Mucosa of rectum (tissue), 2 donors: Measurements from ENCODE around the gene DNAH10.

Source experiments
- H3K27ac ChIP-seq, 2 donors: one replicate each; pipeline ENCODE4 v1.7.0; 2013; ENCODE audit warnings: inconsistent platforms in 2 of 2, low read depth in 2 of 2, low read length in 2 of 2
- H3K27me3 ChIP-seq, 2 donors: one replicate each; pipeline ENCODE4 v1.7.0; 2013; ENCODE audit warnings: low read length in 2 of 2; ENCODE audit not compliant: control insufficient read depth in 2 of 2, insufficient read depth in 2 of 2
- H3K36me3 ChIP-seq, 2 donors: one replicate each; pipeline ENCODE4 v1.7.0; 2013; ENCODE audit warnings: low read length in 2 of 2; ENCODE audit not compliant: control insufficient read depth in 2 of 2, insufficient read depth in 2 of 2
- H3K4me1 ChIP-seq, 2 donors: one replicate each; pipeline ENCODE4 v1.7.0; 2013; ENCODE audit warnings: low read length in 2 of 2, mild to moderate bottlenecking in 1 of 2; ENCODE audit not compliant: control insufficient read depth in 2 of 2, insufficient read depth in 2 of 2
- H3K4me3 ChIP-seq, 2 donors: one replicate each; pipeline ENCODE4 v1.7.0; 2013; ENCODE audit warnings: low read length in 2 of 2
- H3K9ac ChIP-seq, 2 donors: one replicate each; pipeline ENCODE4 v1.7.0; 2013; ENCODE audit warnings: low read length in 2 of 2, low read depth in 1 of 2, mild to moderate bottlenecking in 1 of 2
- H3K9me3 ChIP-seq, 2 donors: one replicate each; pipeline ENCODE4 v1.7.0; 2013; ENCODE audit warnings: low read length in 2 of 2; ENCODE audit not compliant: control insufficient read depth in 2 of 2
- donor health status: healthy.
- donor health status: Normal muscosa, but diverticular disease.

DNAH10 gene

GRCh38 chr12:123919980-123920360 is 157.9 kb downstream of the DNAH10 start:
- no peak overlapping the region for H3K9ac ChIP-seq
- H3K4me1 ChIP-seq, result peaks cover 0 to 3% of the 10 kb centered on the region in 2 donors
- H3K36me3 ChIP-seq, result no peaks in the 10 kb centered on the region
- H3K27ac ChIP-seq, result no peak overlapping the region
- no peak overlapping the region for H3K4me3 ChIP-seq
- H3K27me3 ChIP-seq, result no peaks in the 10 kb centered on the region
- H3K9me3 ChIP-seq, result no peaks in the 10 kb centered on the region

GRCh38 chr12:123923038-123923437 is 160.9 kb downstream of the DNAH10 start:
- Histone ChIP-seq H3K4me1 (no peaks in the 10 kb centered on the region), H3K9me3 (no peaks in the 10 kb centered on the region), H3K27me3 (peaks cover 0 to 6% of the 10 kb centered on the region in 2 donors), H3K27ac (no peak overlapping the region), H3K9ac (no peak overlapping the region), H3K36me3 (no peaks in the 10 kb centered on the region), H3K4me3 (no peak overlapping the region)

GRCh38 chr12:123923927-123924326 is 161.8 kb downstream of the DNAH10 start:
- Histone ChIP-seq H3K4me3 (no peak overlapping the region), H3K4me1 (no peaks in the 10 kb centered on the region), H3K27me3 (peaks cover 0 to 6% of the 10 kb centered on the region in 2 donors)

GRCh38 chr12:123924539-123924938 is 162.4 kb downstream of the DNAH10 start:
- H3K36me3 ChIP-seq, result no peaks in the 10 kb centered on the region
- no peak overlapping the region for H3K4me3 ChIP-seq

More at GRCh38 chr12:123923927-123924326, 161.8 kb downstream of the DNAH10 start:
- no peak overlapping the region for H3K27ac ChIP-seq
- no peaks in the 10 kb centered on the region for H3K36me3 ChIP-seq
- H3K9ac ChIP-seq, result no peak overlapping the region
- H3K9me3 ChIP-seq, result no peaks in the 10 kb centered on the region

GRCh38 chr12:123928274-123928865 is 166.3 kb downstream of the DNAH10 start:
- no peak overlapping the region for H3K4me3 ChIP-seq
- H3K27me3 ChIP-seq, result peaks cover 0 to 6% of the 10 kb centered on the region in 2 donors
- no peak overlapping the region for H3K9ac ChIP-seq
- H3K27ac ChIP-seq, result no peak overlapping the region
- H3K9me3 ChIP-seq, result no peaks in the 10 kb centered on the region
- H3K36me3 ChIP-seq, result no peaks in the 10 kb centered on the region
- H3K4me1 ChIP-seq, result no peaks in the 10 kb centered on the region

More at GRCh38 chr12:123924539-123924938, 162.4 kb downstream of the DNAH10 start:
- Histone ChIP-seq H3K4me1 (no peaks in the 10 kb centered on the region), H3K27ac (no peak overlapping the region), H3K9ac (no peak overlapping the region), H3K27me3 (peaks cover 0 to 6% of the 10 kb centered on the region in 2 donors), H3K9me3 (no peaks in the 10 kb centered on the region)

GRCh38 chr12:123928897-123929296 is 166.8 kb downstream of the DNAH10 start:
- Histone ChIP-seq H3K36me3 (no peaks in the 10 kb centered on the region), H3K9me3 (no peaks in the 10 kb centered on the region), H3K4me3 (no peak overlapping the region), H3K4me1 (no peaks in the 10 kb centered on the region), H3K9ac (no peak overlapping the region), H3K27ac (no peak overlapping the region), H3K27me3 (peaks cover 0 to 6% of the 10 kb centered on the region in 2 donors)

- H3K27ac ChIP-seq, result no peak overlapping the region
- H3K9ac ChIP-seq, result no peak overlapping the region
- no peak overlapping the region for H3K4me3 ChIP-seq
- H3K27me3 ChIP-seq, result peaks cover 0 to 6% of the 10 kb centered on the region in 2 donors
- H3K9me3 ChIP-seq, result no peaks in the 10 kb centered on the region
- no peaks in the 10 kb centered on the region for H3K4me1 ChIP-seq
- no peaks in the 10 kb centered on the region for H3K36me3 ChIP-seq
These were observed 168.0 kb downstream of the DNAH10 start for GRCh38 chr12:123929946-123930583.

GRCh38 chr12:123931686-123932321 is 169.7 kb downstream of the DNAH10 start:
- H3K36me3 ChIP-seq, result peaks cover 3 to 5% of the 10 kb centered on the region in 2 donors
- no peak overlapping the region for H3K9ac ChIP-seq
- H3K4me1 ChIP-seq, result no peaks in the 10 kb centered on the region
- no peak overlapping the region for H3K4me3 ChIP-seq
- H3K9me3 ChIP-seq, result no peaks in the 10 kb centered on the region
- peaks cover 0 to 6% of the 10 kb centered on the region in 2 donors for H3K27me3 ChIP-seq
- no peak overlapping the region for H3K27ac ChIP-seq

- peaks cover 0 to 3% of the 10 kb centered on the region in 2 donors for H3K4me1 ChIP-seq
- H3K9ac ChIP-seq, result no peak overlapping the region
- no peaks in the 10 kb centered on the region for H3K27me3 ChIP-seq
- no peaks in the 10 kb centered on the region for H3K9me3 ChIP-seq
- H3K27ac ChIP-seq, result no peak overlapping the region
- H3K4me3 ChIP-seq, result no peak overlapping the region
- H3K36me3 ChIP-seq, result peaks cover 3 to 6% of the 10 kb centered on the region in 2 donors
These were observed 171.1 kb downstream of the DNAH10 start for GRCh38 chr12:123933214-123933613.

- no peak overlapping the region for H3K4me3 ChIP-seq
- no peak overlapping the region for H3K9ac ChIP-seq
- no peaks in the 10 kb centered on the region for H3K9me3 ChIP-seq
- no peak overlapping the region for H3K27ac ChIP-seq
- H3K36me3 ChIP-seq, result peaks cover 3 to 6% of the 10 kb centered on the region in 2 donors
- no peaks in the 10 kb centered on the region for H3K27me3 ChIP-seq
- peaks cover 0 to 3% of the 10 kb centered on the region in 2 donors for H3K4me1 ChIP-seq
These were observed 172.0 kb downstream of the DNAH10 start for GRCh38 chr12:123934016-123934620.
